ENCODE data around the gene SARM1. TPM values are rescaled to one million over a fixed set of nuclear protein-coding genes. Genes with fewer than 3 reads are reported as not detected.

The SARM1 gene
- total RNA-seq, 1 experiment from 2014 or later: 37.7 TPM

DNA sequence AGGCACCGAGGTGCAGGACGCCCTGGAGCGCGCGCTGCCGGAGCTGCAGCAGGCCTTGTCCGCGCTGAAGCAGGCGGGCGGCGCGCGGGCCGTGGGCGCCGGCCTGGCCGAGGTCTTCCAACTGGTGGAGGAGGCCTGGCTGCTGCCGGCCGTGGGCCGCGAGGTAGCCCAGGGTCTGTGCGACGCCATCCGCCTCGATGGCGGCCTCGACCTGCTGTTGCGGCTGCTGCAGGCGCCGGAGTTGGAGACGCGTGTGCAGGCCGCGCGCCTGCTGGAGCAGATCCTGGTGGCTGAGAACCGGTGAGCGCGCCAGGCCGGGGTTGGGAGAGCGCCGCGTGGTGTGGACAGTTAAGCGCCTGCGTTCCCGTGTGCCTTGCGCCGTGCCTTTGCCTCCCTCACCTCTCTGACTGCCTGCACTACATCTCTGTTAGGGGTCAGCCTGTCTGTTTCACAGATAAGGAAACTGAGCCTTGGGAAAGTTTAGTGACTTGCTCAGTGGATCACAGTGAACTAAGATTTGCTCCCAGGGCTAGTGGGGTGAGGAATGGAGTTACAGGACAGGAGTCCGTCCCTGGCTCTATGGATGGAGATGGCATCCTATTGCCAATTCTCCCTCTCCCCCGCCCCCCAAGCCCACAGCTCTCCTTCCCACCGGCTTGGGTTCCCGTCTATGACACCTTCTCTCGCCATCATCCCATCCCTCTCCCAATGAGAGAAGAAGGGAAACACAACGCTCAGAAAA lies 880 bp downstream of the SARM1 start:
- Histone ChIP-seq H3K36me3 (ENCODE audit: insufficient read depth, low read length, poor library complexity, severe bottlenecking) (no peaks in the 10 kb centered on the region), H3K27me3 (replicated peaks; ENCODE audit: insufficient read depth, low read depth, low read length, poor library complexity) (no peaks in the 10 kb centered on the region), H3K4me3 (ENCODE audit: low read depth, low read length, poor library complexity, severe bottlenecking) (peak overlapping the region; percentile 87), H3K27ac (ENCODE audit: low read depth, low read length, poor library complexity, severe bottlenecking) (peak overlapping the region; percentile 64), H3K9me3 (ENCODE audit: low read depth, low read length, poor library complexity, severe bottlenecking) (no peaks in the 10 kb centered on the region), H3K4me1 (ENCODE audit: insufficient read depth, low read length, poor library complexity, severe bottlenecking) (peaks cover 17% of the 10 kb centered on the region)
- no TSS peak for BruUV-seq (replicated peaks)
- intact Hi-C loops (cut with micrococcal nuclease; ENCODE audit: unreplicated experiment): no loop called here
- peak; percentile 53 for DNase-seq (ENCODE audit: low spot score)
- no peak for TF ChIP-seq EZH2 (IDR thresholded peaks at IDR 0.05; ENCODE audit: borderline replicate concordance, low read depth, low read length, poor library complexity, severe bottlenecking)
- no peak for TF ChIP-seq CTCF (conservative IDR thresholded peaks at IDR 0.05; ENCODE audit: low read depth, low read length)
- POLR2A ChIA-PET (ENCODE audit: low non-redundant PET): interaction anchor here (1.3 kb wide), 1 partner anchor 15 kb away, joined by 3 read pairs; a partner anchor contains a TSS
- CTCF ChIA-PET: no interaction called here

GRCh38 chr17:28372945-28373274 lies 1.4 kb downstream of the SARM1 start:
- H3K36me3 ChIP-seq (ENCODE audit: insufficient read depth, low read length, poor library complexity, severe bottlenecking): no peaks in the 10 kb centered on the region
- TF ChIP-seq CTCF (conservative IDR thresholded peaks at IDR 0.05; ENCODE audit: low read depth, low read length): no peak
- no peak for TF ChIP-seq EZH2 (IDR thresholded peaks at IDR 0.05; ENCODE audit: borderline replicate concordance, low read depth, low read length, poor library complexity, severe bottlenecking)
- ChIA-PET POLR2A (ENCODE audit: low non-redundant PET) (no interaction called here), CTCF (no interaction called here)
- no TSS peak for BruUV-seq (replicated peaks)
- intact Hi-C loops (cut with micrococcal nuclease; ENCODE audit: unreplicated experiment): no loop called here
- no peaks in the 10 kb centered on the region for H3K27me3 ChIP-seq (replicated peaks; ENCODE audit: insufficient read depth, low read depth, low read length, poor library complexity)
- no peak for DNase-seq (ENCODE audit: low spot score)
- H3K4me1 ChIP-seq (ENCODE audit: insufficient read depth, low read length, poor library complexity, severe bottlenecking): peaks cover 17% of the 10 kb centered on the region
- no peak overlapping the region for H3K27ac ChIP-seq (ENCODE audit: low read depth, low read length, poor library complexity, severe bottlenecking)
- H3K9me3 ChIP-seq (ENCODE audit: low read depth, low read length, poor library complexity, severe bottlenecking): no peaks in the 10 kb centered on the region
- H3K4me3 ChIP-seq (ENCODE audit: low read depth, low read length, poor library complexity, severe bottlenecking): peak overlapping the region; percentile 87

DNA sequence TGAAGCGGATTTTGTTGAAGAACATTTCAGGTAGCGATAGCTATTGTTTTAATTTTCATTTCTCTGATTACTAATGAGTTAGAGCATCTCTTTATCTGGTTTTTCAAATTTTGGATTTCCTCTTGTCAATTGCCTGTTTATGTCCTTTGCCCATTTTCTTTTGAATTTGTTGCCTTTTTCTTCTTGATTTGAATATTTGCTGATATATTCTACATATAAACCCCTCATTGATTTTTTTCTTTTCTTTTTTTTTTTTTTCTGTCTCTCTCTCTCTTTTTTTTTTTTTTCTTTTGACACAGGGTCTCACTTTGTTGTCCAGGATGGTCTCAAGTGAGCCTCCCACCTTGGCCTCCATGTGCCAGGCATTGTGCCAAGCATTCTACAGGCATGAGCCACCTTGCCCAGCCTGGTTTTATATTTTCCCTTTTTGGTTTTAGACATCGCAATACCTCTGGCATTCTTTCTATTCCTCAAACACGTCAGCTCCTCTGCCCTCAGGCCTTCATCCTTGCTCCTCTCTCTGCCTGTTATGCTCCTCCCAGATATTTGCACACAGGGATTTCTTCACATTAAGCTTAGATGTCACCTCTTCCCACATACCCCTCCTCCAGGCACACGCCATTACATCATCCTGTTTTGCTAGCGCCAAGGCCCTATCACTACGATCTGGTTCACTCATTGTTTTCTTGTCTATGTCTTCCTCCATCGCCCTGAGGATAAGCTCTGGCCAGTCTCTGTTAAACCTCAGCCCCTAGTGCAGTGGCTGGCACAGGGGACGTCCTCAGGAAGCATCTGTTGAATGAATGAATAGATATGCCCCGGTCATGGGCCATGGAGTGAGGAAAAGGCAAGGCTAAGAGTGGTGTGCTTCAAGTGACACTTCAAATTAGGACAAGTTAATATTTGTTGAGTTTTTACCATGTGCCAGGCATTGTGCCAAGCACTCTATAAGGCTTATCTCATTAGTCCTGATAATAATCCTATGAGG lies 8.6 kb downstream of the SARM1 start:
- Histone ChIP-seq H3K4me1 (ENCODE audit: insufficient read depth, low read length, poor library complexity, severe bottlenecking) (no peaks in the 10 kb centered on the region), H3K27ac (ENCODE audit: low read depth, low read length, poor library complexity, severe bottlenecking) (no peak overlapping the region), H3K27me3 (replicated peaks; ENCODE audit: insufficient read depth, low read depth, low read length, poor library complexity) (no peaks in the 10 kb centered on the region), H3K36me3 (ENCODE audit: insufficient read depth, low read length, poor library complexity, severe bottlenecking) (no peaks in the 10 kb centered on the region), H3K4me3 (ENCODE audit: low read depth, low read length, poor library complexity, severe bottlenecking) (no peak overlapping the region), H3K9me3 (ENCODE audit: low read depth, low read length, poor library complexity, severe bottlenecking) (no peaks in the 10 kb centered on the region)
- BruUV-seq (replicated peaks): no TSS peak
- TF ChIP-seq CTCF (conservative IDR thresholded peaks at IDR 0.05; ENCODE audit: low read depth, low read length) (no peak), EZH2 (IDR thresholded peaks at IDR 0.05; ENCODE audit: borderline replicate concordance, low read depth, low read length, poor library complexity, severe bottlenecking) (no peak)
- ChIA-PET POLR2A (ENCODE audit: low non-redundant PET) (no interaction called here), CTCF (no interaction called here)
- intact Hi-C loops (cut with micrococcal nuclease; ENCODE audit: unreplicated experiment): no loop called here
- no peak for DNase-seq (ENCODE audit: low spot score)

All from A673 (cell line).